Measurements from ENCODE around the gene GPR171. TPM values are rescaled to one million over a fixed set of nuclear protein-coding genes. Genes with fewer than 3 reads are reported as not detected.

GPR171 gene
- total RNA-seq, 1 experiment from 2014 or later: not detected

- Histone ChIP-seq H3K27me3 (ENCODE audit: low read length) (no peaks in the 10 kb centered on the region), H3K4me1 (ENCODE audit: insufficient read depth, low read length) (no peaks in the 10 kb centered on the region), H3F3A (ENCODE audit: low read length, unreplicated experiment) (no peaks in the 10 kb centered on the region), H3K4me3 (ENCODE audit: low read length) (no peak overlapping the region), H3K9me2 (replicated peaks; ENCODE audit: low read length) (no peaks in the 10 kb centered on the region), H2AFZ (ENCODE audit: low read length) (no peak overlapping the region), H3K4me2 (ENCODE audit: low read length) (no peak overlapping the region), H3K9me3 (ENCODE audit: low read length) (no peaks in the 10 kb centered on the region), H3K36me3 (ENCODE audit: low read depth, low read length) (no peaks in the 10 kb centered on the region), H3K79me2 (ENCODE audit: low read length) (no peaks in the 10 kb centered on the region), H4K20me1 (ENCODE audit: low read length) (no peaks in the 10 kb centered on the region), H3K27ac (ENCODE audit: low read length) (no peak overlapping the region), H3K9ac (ENCODE audit: low read length) (no peak overlapping the region)
- intact Hi-C loops (cut with micrococcal nuclease): no loop called here
- BruUV-seq (replicated peaks): no TSS peak
- ATAC-seq (no peak), DNase-seq (no peak)
- CTCF ChIA-PET: no interaction called here
- POLR2A ChIA-PET (ENCODE audit: unreplicated experiment): no interaction called here
- TF ChIP-seq, protein P1, sequence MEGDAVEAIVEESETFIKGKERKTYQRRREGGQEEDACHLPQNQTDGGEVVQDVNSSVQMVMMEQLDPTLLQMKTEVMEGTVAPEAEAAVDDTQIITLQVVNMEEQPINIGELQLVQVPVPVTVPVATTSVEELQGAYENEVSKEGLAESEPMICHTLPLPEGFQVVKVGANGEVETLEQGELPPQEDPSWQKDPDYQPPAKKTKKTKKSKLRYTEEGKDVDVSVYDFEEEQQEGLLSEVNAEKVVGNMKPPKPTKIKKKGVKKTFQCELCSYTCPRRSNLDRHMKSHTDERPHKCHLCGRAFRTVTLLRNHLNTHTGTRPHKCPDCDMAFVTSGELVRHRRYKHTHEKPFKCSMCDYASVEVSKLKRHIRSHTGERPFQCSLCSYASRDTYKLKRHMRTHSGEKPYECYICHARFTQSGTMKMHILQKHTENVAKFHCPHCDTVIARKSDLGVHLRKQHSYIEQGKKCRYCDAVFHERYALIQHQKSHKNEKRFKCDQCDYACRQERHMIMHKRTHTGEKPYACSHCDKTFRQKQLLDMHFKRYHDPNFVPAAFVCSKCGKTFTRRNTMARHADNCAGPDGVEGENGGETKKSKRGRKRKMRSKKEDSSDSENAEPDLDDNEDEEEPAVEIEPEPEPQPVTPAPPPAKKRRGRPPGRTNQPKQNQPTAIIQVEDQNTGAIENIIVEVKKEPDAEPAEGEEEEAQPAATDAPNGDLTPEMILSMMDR (conservative IDR thresholded peaks at IDR 0.05; ENCODE audit: low read depth, low read length): no peak
- no peak for TF ChIP-seq EZH2 (IDR thresholded peaks at IDR 0.05; ENCODE audit: low read length, unreplicated experiment)
- no peak for TF ChIP-seq EZH2phosphoT487 (IDR thresholded peaks at IDR 0.05; ENCODE audit: borderline replicate concordance, low read length)
Measured at GRCh38 chr3:151191095-151191494, 11.9 kb downstream of the GPR171 start.

DNA sequence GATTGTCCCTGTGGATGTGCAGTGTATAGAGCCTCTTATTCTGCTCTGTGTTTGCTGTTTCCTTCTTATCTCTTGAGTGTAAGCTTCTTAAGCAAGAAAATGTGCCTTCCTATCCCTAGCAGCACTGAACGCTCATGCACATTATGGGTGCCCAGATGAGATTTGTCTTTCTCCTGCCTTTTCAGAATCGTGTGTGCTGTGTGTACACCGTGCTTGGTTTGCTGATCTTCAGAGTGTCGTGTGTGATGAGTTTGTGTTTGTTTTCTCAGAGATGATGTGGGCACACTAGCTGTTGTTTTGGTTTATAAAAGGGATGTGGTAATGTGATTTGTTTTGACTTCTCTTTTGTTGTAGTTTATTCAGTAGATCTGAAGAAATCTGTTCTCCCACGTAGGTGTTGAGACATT lies 19.7 kb downstream of the GPR171 start:
- Histone ChIP-seq H3K9me2 (replicated peaks; ENCODE audit: low read length) (no peaks in the 10 kb centered on the region), H3K9me3 (ENCODE audit: low read length) (no peaks in the 10 kb centered on the region), H3K36me3 (ENCODE audit: low read depth, low read length) (no peaks in the 10 kb centered on the region), H3K79me2 (ENCODE audit: low read length) (no peaks in the 10 kb centered on the region), H4K20me1 (ENCODE audit: low read length) (no peaks in the 10 kb centered on the region), H3K4me1 (ENCODE audit: insufficient read depth, low read length) (no peaks in the 10 kb centered on the region), H2AFZ (ENCODE audit: low read length) (no peak overlapping the region), H3K4me2 (ENCODE audit: low read length) (no peak overlapping the region), H3F3A (ENCODE audit: low read length, unreplicated experiment) (no peaks in the 10 kb centered on the region), H3K27ac (ENCODE audit: low read length) (no peak overlapping the region), H3K27me3 (ENCODE audit: low read length) (no peaks in the 10 kb centered on the region), H3K9ac (ENCODE audit: low read length) (no peak overlapping the region), H3K4me3 (ENCODE audit: low read length) (no peak overlapping the region)
- ChIA-PET CTCF (no interaction called here), POLR2A (ENCODE audit: unreplicated experiment) (no interaction called here)
- ATAC-seq (no peak), DNase-seq (no peak)
- BruUV-seq (replicated peaks): no TSS peak
- no peak for TF ChIP-seq EZH2phosphoT487 (IDR thresholded peaks at IDR 0.05; ENCODE audit: borderline replicate concordance, low read length)
- TF ChIP-seq EZH2 (IDR thresholded peaks at IDR 0.05; ENCODE audit: low read length, unreplicated experiment): no peak
- TF ChIP-seq, protein P1 (conservative IDR thresholded peaks at IDR 0.05; ENCODE audit: low read depth, low read length): no peak
- intact Hi-C loops (cut with micrococcal nuclease): no loop called here

GRCh38 chr3:151182349-151183079 lies 20.5 kb downstream of the GPR171 start:
- no peak for ATAC-seq

More at GRCh38 chr3:151182349-151183079, 20.5 kb downstream of the GPR171 start:
- ChIA-PET CTCF (interaction anchor here (0.6 kb wide), 1 partner anchor 102 kb away, joined by 8 read pairs; no protein-coding TSS in a partner anchor), POLR2A (ENCODE audit: unreplicated experiment) (no interaction called here)
- H3F3A ChIP-seq (ENCODE audit: low read length, unreplicated experiment): no peaks in the 10 kb centered on the region
- H3K4me3 ChIP-seq (ENCODE audit: low read length): no peak overlapping the region
- no peak overlapping the region for H2AFZ ChIP-seq (ENCODE audit: low read length)
- no peak overlapping the region for H3K9ac ChIP-seq (ENCODE audit: low read length)
- H3K36me3 ChIP-seq (ENCODE audit: low read depth, low read length): no peaks in the 10 kb centered on the region
- DNase-seq: no peak
- H3K79me2 ChIP-seq (ENCODE audit: low read length): no peaks in the 10 kb centered on the region
- no peak overlapping the region for H3K4me2 ChIP-seq (ENCODE audit: low read length)
- BruUV-seq (replicated peaks): no TSS peak
- no peaks in the 10 kb centered on the region for H3K9me2 ChIP-seq (replicated peaks; ENCODE audit: low read length)
- no peaks in the 10 kb centered on the region for H3K9me3 ChIP-seq (ENCODE audit: low read length)
- TF ChIP-seq, protein P1 (conservative IDR thresholded peaks at IDR 0.05; ENCODE audit: low read depth, low read length): no peak
- TF ChIP-seq EZH2phosphoT487 (IDR thresholded peaks at IDR 0.05; ENCODE audit: borderline replicate concordance, low read length): no peak
- no peak for TF ChIP-seq EZH2 (IDR thresholded peaks at IDR 0.05; ENCODE audit: low read length, unreplicated experiment)
- no peaks in the 10 kb centered on the region for H3K27me3 ChIP-seq (ENCODE audit: low read length)
- intact Hi-C loops (cut with micrococcal nuclease): no loop called here
- no peaks in the 10 kb centered on the region for H4K20me1 ChIP-seq (ENCODE audit: low read length)
- no peaks in the 10 kb centered on the region for H3K4me1 ChIP-seq (ENCODE audit: insufficient read depth, low read length)
- H3K27ac ChIP-seq (ENCODE audit: low read length): no peak overlapping the region
